Liver (tissue), 3 donors: ENCODE measurements around the gene NHERF2.

Experiments used
- CTCF ChIP-seq: fragments of 150-350 bp; IDR thresholded peaks from 2 replicates; pipeline ENCODE4 v1.5.1; 2017; ENCODE audit warnings: improper control_type of control experiment, low read depth, low read length; ENCODE audit not compliant: missing input control
- EGR1 ChIP-seq, 2 donors: IDR thresholded peaks; 2 replicates each; pipeline ENCODE4 v1.6.1; 2016 to 2018; ENCODE audit warnings: antibody characterized with exemption in 2 of 2, low read depth in 2 of 2
- FOXA1 ChIP-seq: IDR thresholded peaks from 2 replicates; pipeline ENCODE4 v1.6.1; 2016; ENCODE audit warnings: antibody characterized with exemption
- GABPA ChIP-seq, 2 donors: IDR thresholded peaks in 1 of 2; conservative IDR thresholded peaks in 1 of 2; 2 replicates each; pipeline ENCODE4 v1.6.1; 2016; ENCODE audit warnings: antibody characterized with exemption in 2 of 2, mild to moderate bottlenecking in 1 of 2, moderate library complexity in 1 of 2
- HNF4A ChIP-seq, 2 donors: conservative IDR thresholded peaks; 2 replicates each; pipeline ENCODE4 v1.6.1; 2016; ENCODE audit warnings: antibody characterized with exemption in 2 of 2, mild to moderate bottlenecking in 2 of 2
- JUND ChIP-seq, 2 donors: IDR thresholded peaks; 2 replicates each; pipeline ENCODE4 v1.6.1; 2016; ENCODE audit warnings: antibody characterized with exemption in 2 of 2
- MAX ChIP-seq: IDR thresholded peaks from 2 replicates; pipeline ENCODE4 v1.6.1; 2016; ENCODE audit warnings: antibody characterized with exemption
- NR2F2 ChIP-seq: IDR thresholded peaks from 2 replicates; pipeline ENCODE4 v1.6.1; 2016; ENCODE audit warnings: antibody characterized with exemption
- RAD21 ChIP-seq, 2 donors: IDR thresholded peaks; 2 replicates each; pipeline ENCODE4 v1.6.1; 2016; ENCODE audit warnings: antibody characterized with exemption in 2 of 2, mild to moderate bottlenecking in 2 of 2
- REST ChIP-seq: IDR thresholded peaks from 2 replicates; pipeline ENCODE4 v1.6.1; 2016; ENCODE audit warnings: antibody characterized with exemption, mild to moderate bottlenecking
- TAF1 ChIP-seq: conservative IDR thresholded peaks from 2 replicates; pipeline ENCODE4 v1.6.1; 2016; ENCODE audit warnings: antibody characterized with exemption, mild to moderate bottlenecking
- YY1 ChIP-seq: IDR thresholded peaks from 2 replicates; pipeline ENCODE4 v1.6.1; 2016; ENCODE audit warnings: antibody characterized with exemption, mild to moderate bottlenecking
- ZBTB33 ChIP-seq: IDR thresholded peaks from 2 replicates; pipeline ENCODE4 v1.6.1; 2016; ENCODE audit warnings: antibody characterized with exemption
- TF ChIP-seq, protein P1 (sequence below): IDR thresholded peaks from 2 replicates; pipeline ENCODE4 v1.6.1; 2016; ENCODE audit warnings: antibody characterized with exemption
- donor health status: healthy.
- donor health status: healthy.

GRCh38 chr16:2019518-2019920 is 7.2 kb upstream of the NHERF2 start, which contains the start of gene NPW:
- TF ChIP-seq CTCF (no peak), JUND (IDR thresholded peaks at IDR 0.05) (no peak), MAX (no peak), FOXA1 (no peak), RAD21 (IDR thresholded peaks at IDR 0.05) (no peak), YY1 (no peak), REST (no peak), TAF1 (no peak), ZBTB33 (no peak), HNF4A (conservative IDR thresholded peaks at IDR 0.05) (no peak), NR2F2 (no peak), GABPA (IDR thresholded peaks at IDR 0.05 in 1 of 2, conservative IDR thresholded peaks at IDR 0.05 in 1 of 2) (no peak), EGR1 (IDR thresholded peaks at IDR 0.05; ENCODE audit: low read depth in 2 of 2) (no peak)
- TF ChIP-seq, protein P1, sequence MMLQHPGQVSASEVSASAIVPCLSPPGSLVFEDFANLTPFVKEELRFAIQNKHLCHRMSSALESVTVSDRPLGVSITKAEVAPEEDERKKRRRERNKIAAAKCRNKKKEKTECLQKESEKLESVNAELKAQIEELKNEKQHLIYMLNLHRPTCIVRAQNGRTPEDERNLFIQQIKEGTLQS = no peak
